ENCODE data around the gene DDX27.
"Not testable (repeated sequence)": the region's sequence is repeated elsewhere in the genome, so short reads cannot be mapped to it uniquely, and the experiment has no call there.

Gene DDX27

GRCh38 chr20:49179368-49180277, 39.6 kb upstream of the DDX27 start:
- H3K4me3 ChIP-seq (ENCODE audit: low read depth, low read length) = no peak overlapping the region
- TF ChIP-seq CTCF (IDR thresholded peaks at IDR 0.05; ENCODE audit: borderline replicate concordance, insufficient read depth, low read depth, low read length) = no peak

- TF ChIP-seq CTCF (IDR thresholded peaks at IDR 0.05; ENCODE audit: borderline replicate concordance, insufficient read depth, low read depth, low read length) = no peak
- H3K4me3 ChIP-seq (ENCODE audit: low read depth, low read length) = no peak overlapping the region
Observed at GRCh38 chr20:49181265-49181877, 37.8 kb upstream of the DDX27 start.

- H3K4me3 ChIP-seq (ENCODE audit: low read depth, low read length) = no peak overlapping the region
- TF ChIP-seq CTCF (IDR thresholded peaks at IDR 0.05; ENCODE audit: borderline replicate concordance, insufficient read depth, low read depth, low read length) = no peak
Observed at GRCh38 chr20:49183444-49183843, 35.8 kb upstream of the DDX27 start.

GRCh38 chr20:49184084-49184501, 35.1 kb upstream of the DDX27 start:
- not testable (repeated sequence) for H3K4me3 ChIP-seq (ENCODE audit: low read depth, low read length)

- no peak overlapping the region for H3K4me3 ChIP-seq (ENCODE audit: low read depth, low read length)
- no peak for TF ChIP-seq CTCF (IDR thresholded peaks at IDR 0.05; ENCODE audit: borderline replicate concordance, insufficient read depth, low read depth, low read length)
Observed at GRCh38 chr20:49184691-49185070, 34.5 kb upstream of the DDX27 start.

GRCh38 chr20:49185071-49185761, 34.0 kb upstream of the DDX27 start:
- no peak for TF ChIP-seq CTCF (IDR thresholded peaks at IDR 0.05; ENCODE audit: borderline replicate concordance, insufficient read depth, low read depth, low read length)
- no peak overlapping the region for H3K4me3 ChIP-seq (ENCODE audit: low read depth, low read length)

- H3K4me3 ChIP-seq (ENCODE audit: low read depth, low read length) = peak overlapping the region; percentile 71
- no peak for TF ChIP-seq CTCF (IDR thresholded peaks at IDR 0.05; ENCODE audit: borderline replicate concordance, insufficient read depth, low read depth, low read length)
Observed at GRCh38 chr20:49186535-49187329, 32.5 kb upstream of the DDX27 start.
